Gastroesophageal sphincter (tissue), 4 donors: ENCODE data around the gene TRDMT1. TPM values are rescaled to one million over a fixed set of nuclear protein-coding genes. Genes with fewer than 3 reads are reported as not detected.

Experiments
- ATAC-seq: fragments of 150-250 bp; one replicate; pipeline ENCODE4 v1.9.1; 2016; ENCODE audit warnings: mild to moderate bottlenecking, moderate library complexity
- H3K27ac ChIP-seq, 4 donors: fragments of 200-600 bp; sonication (generic) in 3 of 4; 1 replicate in 3 of 4; 2 replicates in 1 of 4; pipeline ENCODE4 v1.5.1; 2016 to 2019
- H3K27me3 ChIP-seq: fragments of 200-600 bp; sonication (generic); one replicate; pipeline ENCODE4 v1.5.1; 2019
- H3K36me3 ChIP-seq, 2 donors: fragments of 200-600 bp; sonication (generic); one replicate each; pipeline ENCODE4 v1.5.1; 2019; ENCODE audit warnings: control low read depth in 1 of 2
- H3K4me1 ChIP-seq, 3 donors: fragments of 200-600 bp; sonication (generic); 1 replicate in 2 of 3; 2 replicates in 1 of 3; pipeline ENCODE4 v1.5.1; 2016 to 2019; ENCODE audit warnings: control low read depth in 2 of 3
- H3K4me3 ChIP-seq, 2 donors: fragments of 200-600 bp; sonication (generic); one replicate each; pipeline ENCODE4 v1.5.1; 2019; ENCODE audit warnings: mild to moderate bottlenecking in 1 of 2, moderate library complexity in 1 of 2
- H3K9me3 ChIP-seq, 3 donors: fragments of 200-600 bp; sonication (generic); one replicate each; pipeline ENCODE4 v1.5.1; 2017 to 2019; ENCODE audit warnings: control low read depth in 2 of 3
- EP300 ChIP-seq: sonication (generic); formaldehyde crosslinking; IDR thresholded peaks from one replicate; pipeline ENCODE4 v1.6.1; 2017; ENCODE audit warnings: antibody characterized with exemption, mild to moderate bottlenecking
- POLR2A ChIP-seq, 2 donors: fragments of 450-650 bp; IDR thresholded peaks; one replicate each; pipeline ENCODE4 v1.6.1; 2017; ENCODE audit warnings: antibody characterized with exemption in 2 of 2, mild to moderate bottlenecking in 2 of 2, moderate library complexity in 1 of 2
- POLR2AphosphoS5 ChIP-seq: sonication (generic); formaldehyde crosslinking; IDR thresholded peaks from one replicate; pipeline ENCODE4 v1.6.1; 2017; ENCODE audit warnings: antibody characterized with exemption
- WGBS, 2 donors: methylation state at CpG; one replicate each; pipeline ENCODE4 v1.1.5; 2018; ENCODE audit warnings: low coverage in 1 of 2; 5-methylcytosine and 5-hydroxymethylcytosine counted together
- total RNA-seq, 4 donors: library from RNA; depleted of rRNA; stranded (reverse); fragments of >200 nt; gene quantifications; one replicate each; pipeline ENCODE4 v1.1.0, GENCODE V29; 2016
- TF ChIP-seq, protein P1 (sequence below), 4 experiments: fragments of 200-600 bp in 2 of 4; fragments of 450-650 bp in 2 of 4; sonication (generic) in 1 of 4; IDR thresholded peaks; one replicate each; pipeline ENCODE4 v1.5.1; 2017 to 2019; ENCODE audit warnings: antibody characterized with exemption in 4 of 4, mild to moderate bottlenecking in 2 of 4, moderate library complexity in 2 of 4

The TRDMT1 gene
- total RNA-seq, 4 donors from 2014 or later: 4.5 to 6.4 (median 5.3) TPM

DNA sequence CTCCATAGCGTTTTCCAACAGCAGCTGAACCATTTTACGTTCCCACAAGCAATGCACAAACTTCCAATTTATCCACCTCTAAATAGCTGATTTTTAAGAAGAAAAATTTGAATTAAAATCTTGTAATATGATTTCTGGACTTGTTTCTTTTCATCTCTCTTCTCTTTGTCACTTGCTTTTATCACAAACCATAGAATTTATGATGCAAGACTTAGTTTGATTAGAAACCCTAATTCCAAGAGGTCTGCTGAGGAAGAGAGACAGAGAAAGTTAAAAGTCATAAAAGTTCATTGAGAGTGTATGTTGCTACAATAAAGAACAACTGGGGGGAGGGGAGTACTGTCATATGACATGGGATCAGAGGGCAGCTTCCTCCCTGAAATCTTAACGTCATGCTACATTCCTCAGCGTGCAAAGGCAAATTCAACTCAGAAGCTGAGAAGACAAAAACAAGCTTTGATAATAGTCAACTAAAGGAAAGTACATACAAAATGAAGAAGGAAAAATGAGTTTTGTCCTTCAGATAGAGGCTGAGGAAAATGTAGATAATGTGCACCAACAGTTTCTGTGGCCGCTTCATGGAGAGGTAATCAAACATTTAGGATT is 53.5 kb downstream of the TRDMT1 start:
- ATAC-seq: no peak

DNA sequence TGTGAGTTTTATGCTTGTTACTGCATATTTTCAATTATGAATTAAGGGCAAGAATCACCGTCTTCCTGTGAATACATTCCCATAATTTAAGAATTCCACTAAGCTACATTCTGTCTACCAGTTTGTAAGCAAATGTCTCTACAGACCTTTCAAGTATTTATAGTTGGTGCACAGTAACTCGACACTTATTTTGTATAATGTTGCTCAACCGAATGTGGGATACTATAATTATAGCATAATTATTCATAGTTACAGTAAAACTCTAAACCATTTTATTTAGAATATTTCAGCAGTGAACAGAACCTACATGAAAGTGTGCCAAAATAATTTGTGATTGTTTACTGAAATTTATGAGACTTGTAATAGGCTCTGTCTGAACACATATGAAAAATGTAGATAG is 54.6 kb downstream of the TRDMT1 start:
- Histone ChIP-seq H3K4me1 (no peaks in the 10 kb centered on the region), H3K4me3 (no peak overlapping the region), H3K36me3 (peaks cover 0 to 3% of the 10 kb centered on the region in 2 donors), H3K27me3 (no peaks in the 10 kb centered on the region), H3K27ac (no peak overlapping the region), H3K9me3 (no peaks in the 10 kb centered on the region)
- whole genome bisulfite sequencing, 2 donors: 63 to 66% methylated on average over 3 of the region's 3 CpGs
- no peak for ATAC-seq
- TF ChIP-seq POLR2AphosphoS5 (no peak), POLR2A (IDR thresholded peaks at IDR 0.05) (no peak), EP300 (no peak)
- TF ChIP-seq, protein P1, sequence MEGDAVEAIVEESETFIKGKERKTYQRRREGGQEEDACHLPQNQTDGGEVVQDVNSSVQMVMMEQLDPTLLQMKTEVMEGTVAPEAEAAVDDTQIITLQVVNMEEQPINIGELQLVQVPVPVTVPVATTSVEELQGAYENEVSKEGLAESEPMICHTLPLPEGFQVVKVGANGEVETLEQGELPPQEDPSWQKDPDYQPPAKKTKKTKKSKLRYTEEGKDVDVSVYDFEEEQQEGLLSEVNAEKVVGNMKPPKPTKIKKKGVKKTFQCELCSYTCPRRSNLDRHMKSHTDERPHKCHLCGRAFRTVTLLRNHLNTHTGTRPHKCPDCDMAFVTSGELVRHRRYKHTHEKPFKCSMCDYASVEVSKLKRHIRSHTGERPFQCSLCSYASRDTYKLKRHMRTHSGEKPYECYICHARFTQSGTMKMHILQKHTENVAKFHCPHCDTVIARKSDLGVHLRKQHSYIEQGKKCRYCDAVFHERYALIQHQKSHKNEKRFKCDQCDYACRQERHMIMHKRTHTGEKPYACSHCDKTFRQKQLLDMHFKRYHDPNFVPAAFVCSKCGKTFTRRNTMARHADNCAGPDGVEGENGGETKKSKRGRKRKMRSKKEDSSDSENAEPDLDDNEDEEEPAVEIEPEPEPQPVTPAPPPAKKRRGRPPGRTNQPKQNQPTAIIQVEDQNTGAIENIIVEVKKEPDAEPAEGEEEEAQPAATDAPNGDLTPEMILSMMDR (IDR thresholded peaks at IDR 0.05): no peak

More for the DNA sequence above, 53.5 kb downstream of the TRDMT1 start:
- Histone ChIP-seq H3K36me3 (peaks cover 0 to 9% of the 10 kb centered on the region in 2 donors), H3K4me1 (no peaks in the 10 kb centered on the region), H3K4me3 (no peak overlapping the region), H3K27ac (no peak overlapping the region), H3K27me3 (no peaks in the 10 kb centered on the region), H3K9me3 (no peaks in the 10 kb centered on the region)
- TF ChIP-seq, protein P1 (IDR thresholded peaks at IDR 0.05): no peak
- no peak for TF ChIP-seq EP300
- no peak for TF ChIP-seq POLR2A (IDR thresholded peaks at IDR 0.05)
- no peak for TF ChIP-seq POLR2AphosphoS5
- 82 to 94% methylated on average over 3 to 5 of the region's 5 CpGs for WGBS, 2 donors

GRCh38 chr10:17145239-17145638 is 56.2 kb downstream of the TRDMT1 start:
- TF ChIP-seq, protein P1 (IDR thresholded peaks at IDR 0.05): no peak
- TF ChIP-seq POLR2A (IDR thresholded peaks at IDR 0.05) (no peak), EP300 (no peak), POLR2AphosphoS5 (no peak)
- ATAC-seq: no peak
- Histone ChIP-seq H3K27me3 (no peaks in the 10 kb centered on the region), H3K4me1 (no peaks in the 10 kb centered on the region), H3K4me3 (no peak overlapping the region), H3K9me3 (no peaks in the 10 kb centered on the region), H3K27ac (no peak overlapping the region), H3K36me3 (peaks cover 0 to 3% of the 10 kb centered on the region in 2 donors)
- WGBS, 2 donors: 75% methylated on average over 1 of the region's 1 CpG; no CpG with 5 or more reads in 1 of the 2 donors

GRCh38 chr10:17144757-17145156 is 56.7 kb downstream of the TRDMT1 start:
- Histone ChIP-seq H3K9me3 (no peaks in the 10 kb centered on the region), H3K36me3 (peaks cover 0 to 3% of the 10 kb centered on the region in 2 donors), H3K27me3 (no peaks in the 10 kb centered on the region), H3K4me3 (no peak overlapping the region), H3K27ac (no peak overlapping the region), H3K4me1 (no peaks in the 10 kb centered on the region)
- TF ChIP-seq, protein P1 (IDR thresholded peaks at IDR 0.05): no peak
- no peak for TF ChIP-seq POLR2A (IDR thresholded peaks at IDR 0.05)
- TF ChIP-seq EP300: no peak
- ATAC-seq: no peak
- 69 to 77% methylated on average over 2 to 3 of the region's 5 CpGs for WGBS, 2 donors

DNA sequence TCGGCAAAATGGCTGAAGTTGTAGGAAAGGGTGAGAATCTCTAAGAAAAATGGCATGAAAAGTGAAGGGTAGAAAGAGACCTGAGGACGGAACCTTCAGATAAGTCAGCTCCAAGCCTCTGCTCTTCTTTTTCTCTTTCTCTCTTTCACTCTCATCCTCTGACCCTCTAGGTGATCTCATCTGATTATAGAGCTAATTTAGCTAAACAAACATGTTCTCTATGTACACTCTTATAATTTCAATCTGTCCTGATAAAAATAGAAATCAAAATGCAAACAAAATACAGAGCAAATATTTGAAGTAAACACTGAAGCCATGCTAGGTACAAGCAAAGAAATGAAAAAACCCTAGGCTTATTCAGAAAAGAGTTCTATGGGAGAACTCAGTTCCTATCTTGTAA is 57.4 kb downstream of the TRDMT1 start:
- no peak for ATAC-seq
- 97% methylated on average over 2 of the region's 2 CpGs; no CpG with 5 or more reads in 1 of the 2 donors for WGBS, 2 donors
- H3K27ac ChIP-seq: no peak overlapping the region

More for the DNA sequence above, 57.4 kb downstream of the TRDMT1 start:
- no peaks in the 10 kb centered on the region for H3K27me3 ChIP-seq
- H3K9me3 ChIP-seq: no peaks in the 10 kb centered on the region
- H3K4me3 ChIP-seq: no peak overlapping the region
- peaks cover 0 to 3% of the 10 kb centered on the region in 2 donors for H3K36me3 ChIP-seq
- TF ChIP-seq POLR2AphosphoS5 (no peak), POLR2A (IDR thresholded peaks at IDR 0.05) (no peak), EP300 (no peak)
- TF ChIP-seq, protein P1 (IDR thresholded peaks at IDR 0.05): no peak
- H3K4me1 ChIP-seq: no peaks in the 10 kb centered on the region
